ENCODE measurements around the gene STPG3.

DNA sequence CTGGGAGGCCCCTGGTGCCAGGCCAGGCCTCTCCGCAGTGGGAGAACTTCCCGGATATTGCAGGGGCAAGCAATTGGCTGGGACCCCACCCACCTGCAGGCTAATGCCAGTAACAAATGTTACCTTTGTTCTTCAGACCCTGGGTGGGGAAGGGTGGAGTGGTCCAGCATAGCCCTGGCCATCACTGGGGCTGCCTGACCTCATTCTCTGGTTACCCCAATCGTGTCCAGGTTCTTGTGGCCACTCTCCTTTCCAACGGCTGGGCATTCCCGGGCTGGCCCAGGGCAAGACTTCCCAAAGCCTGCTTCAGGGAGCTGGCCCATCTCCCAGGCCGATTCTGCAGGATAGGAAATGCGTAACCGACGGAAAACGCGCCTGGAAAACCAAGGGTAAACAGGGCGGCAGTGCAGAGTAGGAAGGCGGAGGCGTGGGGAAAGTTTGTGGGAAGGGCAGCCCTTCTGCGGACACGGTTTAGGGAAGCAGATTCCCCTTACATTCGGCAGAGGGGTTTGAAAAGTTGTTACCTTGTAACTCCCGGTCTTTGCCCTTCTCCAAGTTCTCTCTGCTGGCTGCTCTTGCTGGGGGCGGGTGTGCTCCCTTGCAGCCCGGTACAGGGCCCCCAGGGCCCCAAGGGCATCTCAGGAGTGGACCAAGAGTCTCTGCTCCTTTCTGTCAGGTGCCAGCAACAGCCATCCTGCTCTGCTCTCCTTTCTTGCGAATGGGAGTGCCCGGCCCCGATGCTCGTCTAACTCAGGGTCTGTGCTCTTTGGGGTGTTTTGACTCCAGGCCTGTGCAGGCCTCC is 47.5 kb downstream of the STPG3 start:
- TF ChIP-seq, protein P1, sequence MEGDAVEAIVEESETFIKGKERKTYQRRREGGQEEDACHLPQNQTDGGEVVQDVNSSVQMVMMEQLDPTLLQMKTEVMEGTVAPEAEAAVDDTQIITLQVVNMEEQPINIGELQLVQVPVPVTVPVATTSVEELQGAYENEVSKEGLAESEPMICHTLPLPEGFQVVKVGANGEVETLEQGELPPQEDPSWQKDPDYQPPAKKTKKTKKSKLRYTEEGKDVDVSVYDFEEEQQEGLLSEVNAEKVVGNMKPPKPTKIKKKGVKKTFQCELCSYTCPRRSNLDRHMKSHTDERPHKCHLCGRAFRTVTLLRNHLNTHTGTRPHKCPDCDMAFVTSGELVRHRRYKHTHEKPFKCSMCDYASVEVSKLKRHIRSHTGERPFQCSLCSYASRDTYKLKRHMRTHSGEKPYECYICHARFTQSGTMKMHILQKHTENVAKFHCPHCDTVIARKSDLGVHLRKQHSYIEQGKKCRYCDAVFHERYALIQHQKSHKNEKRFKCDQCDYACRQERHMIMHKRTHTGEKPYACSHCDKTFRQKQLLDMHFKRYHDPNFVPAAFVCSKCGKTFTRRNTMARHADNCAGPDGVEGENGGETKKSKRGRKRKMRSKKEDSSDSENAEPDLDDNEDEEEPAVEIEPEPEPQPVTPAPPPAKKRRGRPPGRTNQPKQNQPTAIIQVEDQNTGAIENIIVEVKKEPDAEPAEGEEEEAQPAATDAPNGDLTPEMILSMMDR (IDR thresholded peaks at IDR 0.05), result no peak
- TF ChIP-seq POLR2A (IDR thresholded peaks at IDR 0.05), result peak in 1 of 2 donors; percentile 24

Measured in adrenal gland (tissue), 5 donors.